Measurements from ENCODE around the gene AMOTL1. TPM values are rescaled to one million over a fixed set of nuclear protein-coding genes. Genes with fewer than 3 reads are reported as not detected.
A peak's percentile ranks its signal among the peaks of the same experiment; 100 is the strongest.

The AMOTL1 gene
- total and polyA plus RNA-seq, 12 donors: 3.1 to 115 (median 68.3) TPM

- Histone ChIP-seq H3K36me3 (peaks cover 0 to 23% (median 0%) of the 10 kb centered on the region in 9 donors), H3K4me3 (no peak overlapping the region), H3K9me3 (peaks cover 0 to 18% (median 0%) of the 10 kb centered on the region in 11 donors), H3K27ac (peak overlapping the region in 5 of 10 donors; percentile 12 to 41 (median 25)), H3K4me1 (peaks cover 0 to 16% (median 0%) of the 10 kb centered on the region in 9 donors), H3K27me3 (no peaks in the 10 kb centered on the region)
- DNase-seq (no peak), ATAC-seq (peak in 7 of 8 donors; percentile 38 to 92 (median 65))
- intact Hi-C loops (cut with DNase I): no loop called here
- no peak for TF ChIP-seq CTCF (IDR thresholded peaks at IDR 0.05)
- 79 to 89% methylated on average over 7 of the region's 7 CpGs for WGBS, 2 donors
Measured at GRCh38 chr11:94814272-94814976, 46.3 kb downstream of the AMOTL1 start.

DNA sequence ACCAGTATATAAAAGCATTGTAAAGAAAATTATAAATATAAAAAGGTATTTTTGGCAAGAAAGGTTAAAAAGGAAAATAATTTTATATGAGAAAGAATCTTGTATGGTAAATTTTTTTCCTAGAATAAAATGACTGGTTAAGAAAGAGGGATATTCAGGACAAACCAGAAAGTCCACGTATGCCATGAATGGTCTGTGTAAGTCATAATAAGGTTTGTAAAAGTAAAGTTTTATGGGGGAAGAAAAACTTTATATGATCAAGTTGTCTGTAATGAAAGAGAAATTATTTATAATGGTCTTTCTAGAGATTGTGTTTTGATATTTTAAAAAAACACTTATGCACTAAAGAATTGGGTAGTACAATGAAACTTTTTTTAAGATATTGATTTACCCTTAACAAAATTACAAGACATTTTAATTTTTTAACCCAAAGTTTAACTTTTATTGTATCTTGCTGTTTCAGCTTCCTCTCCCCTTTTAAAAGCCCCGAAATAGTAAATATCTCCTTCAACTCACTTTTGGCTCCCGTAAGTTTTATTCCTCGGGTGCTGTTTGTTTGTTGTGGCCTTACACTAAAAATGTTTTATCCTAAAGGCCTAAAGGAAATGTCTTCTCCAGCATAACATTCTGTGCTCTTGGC, 47.7 kb downstream of the AMOTL1 start:
- Histone ChIP-seq H3K36me3 (peaks cover 0 to 29% (median 0%) of the 10 kb centered on the region in 9 donors), H3K27me3 (no peaks in the 10 kb centered on the region), H3K4me3 (no peak overlapping the region), H3K4me1 (peaks cover 0 to 12% (median 0%) of the 10 kb centered on the region in 9 donors), H3K27ac (no peak overlapping the region), H3K9me3 (peaks cover 0 to 18% (median 0%) of the 10 kb centered on the region in 11 donors)
- WGBS, 2 donors: 93 to 96% methylated on average over 4 of the region's 4 CpGs
- DNase-seq (no peak), ATAC-seq (no peak)
- no peak for TF ChIP-seq CTCF (IDR thresholded peaks at IDR 0.05)
- intact Hi-C loops (cut with DNase I): no loop called here

GRCh38 chr11:94820480-94820879, 52.3 kb downstream of the AMOTL1 start:
- 97 to 98% methylated on average over 7 of the region's 7 CpGs for WGBS, 2 donors
- intact Hi-C loops (cut with DNase I): no loop called here
- TF ChIP-seq CTCF (IDR thresholded peaks at IDR 0.05): no peak
- H3K4me1 ChIP-seq: peaks cover 0 to 12% (median 6%) of the 10 kb centered on the region in 9 donors
- H3K27ac ChIP-seq: no peak overlapping the region
- peaks cover 0 to 12% (median 0%) of the 10 kb centered on the region in 11 donors for H3K9me3 ChIP-seq
- H3K4me3 ChIP-seq: no peak overlapping the region
- H3K27me3 ChIP-seq: no peaks in the 10 kb centered on the region
- DNase-seq (no peak), ATAC-seq (no peak)
- H3K36me3 ChIP-seq: peaks cover 0 to 65% (median 16%) of the 10 kb centered on the region in 9 donors

DNA sequence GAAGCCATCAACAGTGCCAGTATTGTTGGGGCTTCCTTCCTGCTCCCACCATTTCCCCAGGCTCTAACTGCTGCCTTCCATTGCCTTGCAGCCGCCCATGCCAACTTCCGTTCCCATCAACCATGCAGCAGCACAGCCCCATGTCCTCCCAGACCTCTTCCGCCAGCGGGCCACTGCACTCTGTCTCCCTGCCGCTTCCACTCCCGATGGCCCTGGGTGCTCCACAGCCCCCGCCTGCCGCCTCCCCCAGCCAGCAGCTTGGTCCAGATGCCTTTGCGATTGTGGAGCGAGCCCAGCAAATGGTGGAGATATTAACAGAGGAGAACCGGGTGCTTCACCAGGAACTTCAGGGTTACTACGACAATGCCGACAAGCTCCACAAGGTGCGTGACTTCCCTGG, 53.3 kb downstream of the AMOTL1 start:
- peaks cover 0 to 74% (median 24%) of the 10 kb centered on the region in 9 donors for H3K36me3 ChIP-seq
- H3K4me1 ChIP-seq: peaks cover 0 to 17% (median 6%) of the 10 kb centered on the region in 9 donors
- ATAC-seq (peak in 2 of 8 donors; percentile 20 to 38), DNase-seq (no peak)
- 96 to 98% methylated on average over 14 of the region's 14 CpGs for WGBS, 2 donors
- H3K9me3 ChIP-seq: peaks cover 0 to 3% (median 0%) of the 10 kb centered on the region in 11 donors
- no peaks in the 10 kb centered on the region for H3K27me3 ChIP-seq
- no peak for TF ChIP-seq CTCF (IDR thresholded peaks at IDR 0.05)
- H3K27ac ChIP-seq: no peak overlapping the region
- intact Hi-C loops (cut with DNase I): no loop called here
- no peak overlapping the region for H3K4me3 ChIP-seq
